NCI-H460 (cell line): ENCODE data around the gene CPTP. TPM values are rescaled to one million over a fixed set of nuclear protein-coding genes. Genes with fewer than 3 reads are reported as not detected.
"Not testable (repeated sequence)": the region's sequence is repeated elsewhere in the genome, so short reads cannot be mapped to it uniquely, and the experiment has no call there.

ENCODE experiments used
- DNase-seq: peaks from one replicate; pipeline ENCODE4 v3.0.0-alpha.2; 2016; ENCODE audit warnings: low read depth; ENCODE audit errors: extremely low read depth
- total RNA-seq: library from RNA; depleted of rRNA; stranded (reverse); fragments of >200 nt; shearing (Covaris generic); gene quantifications from 2 replicates; pipeline ENCODE4 v1.2.3, GENCODE V29; 2014

Gene CPTP
- total RNA-seq, 1 experiment from 2014 or later = 12.2 TPM

DNA sequence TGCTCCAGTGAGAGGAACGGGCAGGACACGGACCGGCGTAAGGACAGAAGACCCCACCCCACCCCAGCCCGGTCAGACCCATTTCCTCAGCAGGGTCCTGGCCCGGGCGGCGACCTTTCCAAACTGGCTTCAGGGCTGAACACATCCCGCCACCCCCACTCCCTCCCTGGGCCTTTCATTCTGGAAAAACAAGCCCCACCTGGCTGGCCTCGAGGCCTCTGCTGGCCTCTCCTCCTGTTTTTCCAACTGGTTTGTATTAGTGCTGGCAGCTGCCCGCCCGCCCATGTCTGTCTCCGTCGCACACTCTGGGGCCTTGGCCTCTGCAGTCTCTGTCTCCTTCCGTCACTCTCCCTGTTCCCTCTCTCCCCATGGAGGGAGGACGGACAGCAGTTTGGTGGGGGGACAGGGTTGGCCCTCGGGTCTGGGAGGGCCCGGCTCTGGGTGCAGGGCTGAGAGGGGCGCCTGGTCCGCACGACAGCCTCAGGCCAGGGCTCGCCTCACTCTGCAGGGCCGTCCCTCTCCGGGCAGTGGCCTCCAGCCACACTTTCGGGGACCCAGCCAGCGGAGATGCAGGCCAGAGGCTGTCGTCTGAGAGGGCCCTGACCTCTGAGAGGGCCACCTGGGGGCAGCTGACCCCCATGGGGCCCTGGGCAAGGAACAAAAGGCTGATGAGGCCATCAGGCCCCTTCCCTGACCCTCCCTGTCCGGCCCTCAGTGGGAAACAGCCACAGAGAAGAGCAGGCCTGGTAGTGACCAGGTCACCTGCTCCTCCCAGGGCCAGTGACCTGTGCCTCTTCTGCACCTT lies 35.3 kb downstream of the CPTP start:
- no peak for DNase-seq

DNA sequence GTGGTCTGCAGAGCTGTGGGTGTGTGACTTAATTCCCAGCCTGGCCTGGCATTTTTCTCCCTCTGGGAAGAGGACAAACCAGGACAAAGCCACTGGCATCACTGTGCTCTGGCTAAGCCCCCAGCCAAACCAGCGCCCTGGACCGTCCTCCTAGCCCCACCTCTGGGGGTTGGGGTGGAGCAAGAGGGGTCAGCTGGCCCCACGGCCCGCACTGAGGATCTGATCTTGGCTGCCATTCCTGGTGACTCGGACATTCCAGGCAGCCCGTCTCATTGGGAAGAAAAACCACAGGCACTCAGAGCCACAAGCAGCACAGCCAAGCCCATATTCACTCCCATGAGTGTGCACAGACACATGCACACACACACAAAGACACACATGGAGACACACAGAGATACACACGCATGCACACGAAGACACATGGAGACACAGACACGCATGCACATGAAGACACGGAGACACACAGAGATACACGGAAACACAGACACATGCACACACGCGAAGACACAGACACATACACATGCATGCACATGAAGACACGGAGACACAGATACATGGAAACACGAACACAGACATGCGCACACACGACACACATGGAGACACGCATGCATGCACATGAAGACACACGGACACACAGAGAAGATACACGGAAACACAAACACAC lies 36.0 kb downstream of the CPTP start:
- no peak for DNase-seq

DNA sequence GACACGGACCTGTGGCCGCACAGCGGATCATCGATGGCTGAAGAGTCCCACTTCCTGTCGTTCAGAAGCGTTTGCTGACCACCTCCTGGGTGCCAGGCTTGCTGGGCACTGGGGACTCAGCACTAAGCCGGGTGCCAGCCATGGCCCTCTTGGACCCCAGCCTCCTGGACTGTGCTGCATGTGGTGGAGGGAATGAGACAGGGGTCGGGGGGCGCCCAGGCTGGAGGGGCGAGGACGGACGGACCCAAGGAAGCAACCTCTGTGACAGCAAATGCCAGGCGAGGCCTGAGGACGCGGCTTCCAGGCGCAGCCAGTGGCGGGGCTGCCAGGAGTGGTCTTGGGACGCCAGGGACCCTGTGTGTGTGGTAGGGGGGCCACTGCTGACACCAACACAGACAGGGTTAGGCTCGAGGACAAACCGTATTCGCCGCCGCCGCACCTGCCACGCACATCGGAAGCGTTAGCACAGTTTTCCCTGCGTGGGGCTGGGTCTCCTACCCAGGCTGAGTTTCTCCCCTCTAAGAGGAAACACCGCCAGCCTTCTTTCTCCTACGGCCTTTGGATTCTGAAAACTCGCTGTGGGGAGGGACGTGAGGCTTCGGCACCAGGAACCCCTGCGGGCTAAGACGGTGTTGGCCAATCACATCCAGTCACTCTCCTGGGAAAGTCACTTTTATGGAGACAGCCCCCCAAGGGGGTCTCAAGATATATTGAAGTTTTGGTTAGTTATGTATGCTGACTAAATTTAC lies 36.8 kb downstream of the CPTP start:
- no peak for DNase-seq

DNA sequence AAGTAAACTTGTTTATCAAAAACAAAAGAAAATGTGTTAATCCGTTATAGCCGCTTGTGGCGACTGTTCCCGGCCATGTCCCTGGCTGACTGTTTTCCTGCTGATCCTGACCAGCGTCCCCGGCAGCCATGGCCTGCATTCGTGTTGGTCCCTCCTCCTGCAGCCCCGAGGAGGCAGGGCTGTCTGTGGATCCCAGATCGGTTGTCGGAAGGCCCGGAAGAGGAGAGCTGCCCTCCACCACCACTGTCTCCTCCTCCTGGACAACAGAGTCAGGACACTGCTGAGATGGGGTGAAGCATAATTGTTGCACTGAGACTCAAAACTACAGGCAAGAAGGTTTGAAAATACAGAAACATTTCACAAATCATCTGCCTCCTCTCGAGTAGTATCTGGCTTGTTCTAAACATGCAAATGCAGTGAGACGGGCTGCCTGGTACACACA lies 37.4 kb downstream of the CPTP start:
- DNase-seq = no peak

DNA sequence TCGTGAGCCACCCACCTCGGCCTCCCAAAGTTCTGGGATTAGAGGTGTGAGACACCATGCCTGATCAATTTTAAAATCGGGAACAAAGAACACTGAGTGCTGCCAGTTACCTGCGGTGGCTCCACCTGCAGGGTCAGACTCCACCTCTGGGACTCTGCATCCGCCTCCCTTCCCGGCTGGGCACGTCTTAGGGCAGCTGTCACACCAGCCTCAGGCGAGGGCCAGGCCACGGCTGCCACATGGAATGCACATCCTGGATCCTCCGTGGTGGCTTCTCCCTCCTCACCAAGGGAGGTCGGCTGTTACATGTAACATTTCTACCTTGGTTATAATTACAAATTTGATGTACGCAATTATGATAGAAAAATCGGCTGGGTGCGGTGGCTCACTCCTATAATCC lies 39.7 kb downstream of the CPTP start:
- no peak for DNase-seq

DNA sequence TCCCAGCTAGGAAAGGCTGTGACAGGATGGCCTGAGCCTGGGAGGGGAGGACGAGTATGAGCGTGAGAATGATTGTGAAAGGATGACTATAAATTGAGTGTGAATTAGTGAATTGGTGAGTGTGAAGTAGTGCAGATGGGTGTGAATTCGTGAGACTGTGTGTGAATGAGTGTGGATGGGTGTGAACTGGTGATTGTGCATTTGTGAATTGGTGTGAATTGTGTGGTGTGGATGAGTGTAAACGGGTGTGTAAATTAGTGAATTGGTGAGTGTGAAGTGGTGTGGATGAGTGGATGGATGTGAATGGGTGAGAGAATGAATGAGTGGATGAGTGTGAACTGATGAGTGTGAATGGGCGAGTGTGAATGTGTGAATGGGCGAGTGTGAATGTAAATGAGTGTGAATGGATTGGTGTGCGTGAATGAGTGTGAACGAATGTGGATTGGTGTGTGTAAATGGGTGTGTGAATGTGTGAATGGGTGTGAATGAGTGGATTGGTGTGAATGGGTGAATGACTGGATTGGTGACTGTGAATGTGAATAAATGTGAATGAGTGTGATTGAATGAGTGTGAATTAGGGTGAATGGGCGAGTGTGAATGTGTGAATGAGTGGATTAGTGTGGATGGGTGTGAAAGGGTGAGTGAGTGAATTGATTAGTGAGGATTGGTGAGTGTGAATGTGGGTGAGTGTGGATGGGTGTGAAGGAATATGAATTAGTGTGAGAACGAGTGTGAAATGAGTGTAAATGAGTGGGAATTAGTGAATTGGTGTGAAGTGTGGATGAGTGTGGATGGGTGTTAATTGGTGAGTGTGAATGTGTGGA lies 41.5 kb downstream of the CPTP start:
- no peak for DNase-seq

DNA sequence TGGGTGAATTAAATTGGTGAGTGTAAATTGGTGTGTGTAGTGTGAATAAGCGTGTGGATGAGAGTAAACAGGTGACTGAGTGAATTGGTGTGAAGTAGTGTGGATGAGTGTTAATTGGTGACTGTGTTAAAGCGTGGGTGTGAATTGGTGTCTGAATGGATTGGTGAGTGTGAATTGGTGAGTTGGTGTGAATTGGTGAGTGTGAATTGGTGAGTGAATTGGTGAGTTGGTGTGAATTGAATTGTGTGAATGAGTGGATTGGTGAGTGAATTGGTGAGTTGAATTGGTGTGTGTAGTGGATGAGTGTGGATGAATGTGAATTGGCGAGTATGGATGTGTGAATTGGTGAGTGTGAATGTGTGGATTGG lies 42.1 kb downstream of the CPTP start:
- no peak for DNase-seq

DNA sequence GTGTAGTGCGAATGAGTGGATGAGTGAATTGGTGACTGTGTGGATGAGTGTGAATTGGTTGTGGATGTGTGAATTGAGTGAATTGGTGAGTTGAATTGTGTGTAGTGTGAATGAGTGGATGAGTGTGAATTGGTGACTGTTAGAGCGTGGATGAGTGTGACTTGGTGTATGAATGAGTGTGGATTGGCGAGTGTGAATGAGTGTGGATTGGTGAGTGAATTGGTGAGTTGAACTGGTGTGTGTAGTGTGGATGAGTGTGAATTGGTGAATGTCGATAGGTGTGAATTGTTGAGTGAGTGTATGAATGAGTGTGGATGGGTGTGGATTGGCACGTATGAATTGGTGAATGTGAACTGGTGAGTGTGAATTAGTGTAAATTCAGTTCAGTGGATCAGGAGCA lies 42.7 kb downstream of the CPTP start:
- no peak for DNase-seq

DNA sequence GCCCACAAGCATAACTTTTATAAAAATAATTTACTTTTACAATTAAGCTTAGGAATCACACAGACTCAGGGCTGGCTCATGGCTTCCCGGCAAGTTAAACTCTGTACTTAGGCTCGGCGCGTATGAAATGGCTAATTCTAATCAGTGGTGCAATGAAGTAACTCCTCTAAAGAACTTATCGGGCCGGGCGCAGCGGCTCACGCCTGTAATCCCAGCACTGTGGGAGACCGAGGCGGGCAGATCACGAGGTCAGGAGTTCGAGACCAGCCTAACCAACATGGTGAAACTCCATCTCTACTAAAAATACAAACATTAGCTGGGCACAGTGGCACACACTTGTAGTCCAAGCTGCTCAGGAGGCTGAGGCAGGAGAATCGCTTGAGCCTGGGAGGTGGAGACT lies 45.5 kb downstream of the CPTP start:
- not testable (repeated sequence) for DNase-seq

DNA sequence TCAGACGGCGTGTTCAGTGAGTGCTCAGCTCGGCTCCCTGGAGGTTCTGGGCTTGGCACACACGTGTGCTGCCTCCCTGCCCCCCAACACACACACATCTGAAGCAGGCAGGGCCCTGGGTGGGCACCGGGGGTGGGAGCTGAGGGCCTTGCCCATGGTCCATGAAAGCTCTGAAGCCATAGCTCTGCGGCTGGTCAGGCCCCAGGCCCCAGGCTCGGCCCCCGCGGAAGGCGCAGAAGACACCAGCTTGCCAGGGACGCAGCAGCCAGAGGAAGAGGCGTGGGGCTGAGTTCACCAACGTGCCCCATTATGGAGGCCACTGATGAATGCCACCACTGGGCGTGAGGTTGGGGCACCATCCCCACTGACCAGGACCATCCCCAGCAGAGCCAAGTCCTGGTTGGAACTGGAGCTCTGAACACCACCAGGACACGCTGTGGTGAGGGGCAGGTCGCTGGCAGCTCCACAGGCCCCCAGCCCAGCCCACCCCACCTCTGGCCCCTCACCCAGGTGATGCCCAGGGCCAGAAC lies 46.2 kb downstream of the CPTP start:
- DNase-seq = no peak

DNA sequence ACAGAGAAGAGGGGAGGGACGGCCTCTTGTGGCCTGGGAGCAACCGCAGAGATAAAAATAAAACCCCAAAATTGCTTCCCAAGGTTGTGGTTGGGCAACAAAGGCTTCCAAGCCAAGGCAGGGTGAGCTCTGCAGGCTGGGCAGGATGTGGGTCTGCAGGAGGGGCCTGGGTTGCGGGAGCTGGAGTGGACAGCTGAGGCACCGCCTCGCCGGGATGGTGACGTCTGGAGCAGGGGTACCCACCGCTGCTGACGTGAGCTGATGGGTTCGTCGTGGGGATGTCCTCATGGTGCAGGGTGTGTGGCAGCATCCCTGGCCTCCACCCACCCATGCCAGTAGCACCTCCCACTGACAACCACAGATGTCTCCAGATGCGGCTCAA lies 46.8 kb downstream of the CPTP start:
- no peak for DNase-seq

DNA sequence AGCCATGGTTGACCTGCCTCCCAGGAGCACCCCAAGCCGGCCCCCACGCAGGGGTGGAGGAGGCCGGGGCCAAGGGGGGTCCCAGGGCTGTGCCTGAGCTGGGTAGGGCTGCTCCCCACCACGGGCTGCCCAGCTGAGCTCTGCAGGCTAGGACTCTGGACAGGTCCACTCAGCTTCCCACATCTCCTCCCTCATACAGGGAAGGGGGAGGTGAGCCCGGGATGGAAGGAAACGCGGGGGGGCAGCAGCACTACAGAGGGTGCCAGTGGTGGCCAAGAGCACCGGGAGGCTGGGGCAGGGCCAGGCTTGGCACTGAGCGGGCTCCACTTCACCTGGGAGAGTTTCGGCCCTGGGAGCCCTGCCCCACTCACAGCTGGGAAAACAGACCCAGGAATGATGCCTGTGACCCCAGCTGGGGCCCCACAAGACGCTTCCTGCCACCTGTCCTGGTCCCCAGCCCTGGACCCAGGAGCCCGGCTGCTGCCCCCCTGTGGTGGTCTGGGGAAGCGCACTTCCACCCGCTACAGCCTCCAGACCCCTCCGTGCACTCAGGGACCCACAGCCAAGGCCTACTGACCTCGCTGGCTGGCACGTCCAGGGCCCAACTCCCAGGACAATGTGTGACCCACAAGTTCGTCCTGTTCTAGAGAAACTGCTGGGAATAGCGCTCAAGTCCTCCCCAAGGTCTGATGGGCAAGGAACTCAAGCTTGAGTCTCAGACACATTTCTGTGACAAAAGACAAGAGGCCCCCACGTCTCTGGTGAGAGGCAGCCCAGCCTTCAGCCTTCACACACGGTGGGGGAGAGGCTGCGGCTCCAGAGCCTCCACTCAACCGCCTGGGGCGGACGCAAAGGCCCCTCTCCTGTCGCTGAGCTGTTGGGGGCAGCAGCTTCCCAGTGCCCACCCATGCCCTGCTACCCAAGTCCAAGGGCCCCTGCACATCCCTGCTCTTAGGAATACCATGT lies 47.4 kb downstream of the CPTP start:
- DNase-seq = peak; percentile 31

DNA sequence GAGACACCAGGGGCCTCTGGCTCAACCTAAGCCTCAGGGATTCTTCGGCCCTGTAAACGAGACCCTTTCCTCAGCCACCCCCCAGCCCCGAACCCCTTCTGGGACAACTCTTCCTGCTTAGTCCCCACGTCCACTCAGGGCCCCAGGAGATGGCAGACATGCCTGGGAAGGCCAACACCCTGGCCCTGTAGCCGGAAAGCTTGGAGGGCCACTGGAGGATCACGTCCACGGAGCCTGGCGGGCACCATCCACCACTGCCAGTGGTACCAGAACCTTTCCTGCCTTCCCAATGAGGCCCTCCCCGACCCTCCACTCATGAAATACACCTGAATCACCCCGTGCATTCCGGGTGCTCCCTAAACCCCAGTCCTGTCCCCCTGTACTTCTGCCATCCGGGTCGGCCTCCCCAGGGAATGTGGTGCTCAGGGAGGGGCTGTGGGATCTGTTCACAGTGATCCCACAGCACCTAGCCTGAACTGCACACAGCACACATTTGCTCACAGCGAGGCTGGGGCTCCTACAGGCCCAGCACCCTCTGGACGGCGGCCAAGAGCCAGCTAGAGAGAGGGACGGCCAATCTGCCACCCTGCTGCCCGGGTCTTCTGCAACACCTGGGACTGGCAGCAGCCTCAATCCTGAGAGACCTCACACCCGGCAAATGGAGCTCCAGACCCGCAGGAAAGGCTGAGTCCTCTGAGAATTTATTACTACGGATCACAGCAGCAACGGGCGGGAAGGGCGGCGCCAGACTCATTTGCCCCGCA lies 48.6 kb downstream of the CPTP start:
- no peak for DNase-seq

DNA sequence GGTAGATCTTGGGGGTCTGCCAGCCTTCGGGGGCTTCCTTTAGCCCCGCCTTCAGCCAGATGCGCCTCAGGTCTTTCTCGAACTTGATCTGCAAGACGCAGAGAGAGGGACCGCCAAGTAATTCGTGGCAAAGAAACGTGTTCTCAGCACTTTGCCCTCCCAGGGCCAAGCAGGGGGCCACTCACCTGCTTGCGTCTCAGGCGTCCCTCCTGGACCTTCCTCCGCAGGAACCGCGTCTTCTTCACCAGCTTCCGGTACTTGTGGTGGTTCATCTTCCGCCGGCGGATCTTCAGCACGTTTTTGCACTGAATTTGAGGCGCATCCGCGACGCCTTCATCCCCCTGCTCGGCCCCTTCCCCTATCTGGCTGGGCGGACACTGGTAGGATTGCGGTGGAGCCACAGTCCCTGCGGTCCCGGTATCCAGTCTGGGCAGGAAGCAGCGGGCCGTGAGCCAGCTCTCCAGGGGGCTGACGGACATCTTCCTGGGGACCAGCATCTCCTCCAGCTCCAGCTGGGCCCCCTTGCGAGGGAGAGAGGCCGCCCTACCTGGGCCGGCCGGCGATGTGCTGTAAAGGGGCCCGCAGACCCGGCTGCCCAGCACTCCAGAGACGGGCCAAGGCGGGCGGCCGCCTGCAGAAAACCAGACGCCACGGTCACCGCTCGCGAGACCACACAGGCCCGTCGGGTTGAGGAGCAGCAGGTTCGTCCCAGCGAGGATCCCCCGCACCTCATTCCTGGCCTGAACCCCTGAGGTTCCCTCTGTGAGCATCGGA lies 49.4 kb downstream of the CPTP start:
- DNase-seq = no peak

DNA sequence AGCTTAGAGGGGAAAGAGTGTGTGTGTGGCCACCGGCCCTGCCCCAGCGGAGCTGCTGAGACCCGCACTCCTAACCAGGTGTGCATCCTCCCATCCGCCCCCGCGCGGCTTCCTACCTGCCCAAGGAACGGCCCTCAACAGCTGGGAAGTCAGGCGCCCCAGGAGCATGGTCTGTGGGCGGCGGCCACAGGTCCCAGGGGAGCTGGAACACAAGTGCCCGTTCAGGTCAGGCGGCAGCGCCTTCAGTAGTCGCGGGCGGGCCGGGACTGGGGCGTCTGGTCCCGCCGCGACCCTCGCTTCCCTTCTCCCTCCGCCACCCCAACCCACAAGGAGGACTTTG lies 50.0 kb downstream of the CPTP start:
- DNase-seq = no peak

DNA sequence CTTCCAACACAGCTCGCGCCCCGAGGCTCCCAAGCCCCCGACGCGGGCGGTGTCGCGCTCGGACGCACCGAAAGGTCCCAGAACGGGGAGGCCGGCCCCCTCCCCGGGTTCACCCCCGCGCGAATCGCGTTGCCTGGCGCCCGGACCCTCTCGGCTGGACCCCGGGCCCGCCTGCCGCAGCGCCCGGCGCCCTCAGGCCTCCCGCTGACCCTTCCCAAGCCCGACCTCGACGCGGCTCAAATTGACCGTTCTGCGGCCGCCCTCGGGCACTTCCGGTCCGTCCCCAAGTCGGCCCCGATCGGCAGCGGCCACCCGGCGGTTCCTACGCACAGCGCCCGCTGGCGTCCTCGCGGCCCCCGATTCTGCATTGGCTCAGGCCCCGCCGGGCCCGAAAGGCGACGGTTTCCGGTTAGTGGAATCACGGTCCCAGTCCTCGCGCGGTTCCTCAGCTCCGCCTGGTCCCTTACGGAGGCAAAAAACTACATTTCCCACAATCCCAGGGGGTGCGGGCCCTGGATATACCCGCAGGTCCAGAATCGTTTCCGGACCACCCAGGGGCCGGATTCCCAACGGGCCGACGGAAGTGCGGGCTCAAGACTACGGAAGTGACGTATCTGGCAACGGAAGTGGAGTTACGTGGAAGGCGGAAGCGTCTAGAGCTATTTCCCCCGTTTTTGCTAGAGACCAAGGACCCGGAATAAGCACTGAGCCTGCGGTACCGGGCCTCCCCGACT lies 50.5 kb downstream of the CPTP start, which contains the start of gene AURKAIP1:
Gene AURKAIP1 (minus strand): TSS at position 279 of the 734 bp plus-strand sequence. CDS start 451 bp downstream, outside the sequence.
- peak; percentile 98 for DNase-seq

DNA sequence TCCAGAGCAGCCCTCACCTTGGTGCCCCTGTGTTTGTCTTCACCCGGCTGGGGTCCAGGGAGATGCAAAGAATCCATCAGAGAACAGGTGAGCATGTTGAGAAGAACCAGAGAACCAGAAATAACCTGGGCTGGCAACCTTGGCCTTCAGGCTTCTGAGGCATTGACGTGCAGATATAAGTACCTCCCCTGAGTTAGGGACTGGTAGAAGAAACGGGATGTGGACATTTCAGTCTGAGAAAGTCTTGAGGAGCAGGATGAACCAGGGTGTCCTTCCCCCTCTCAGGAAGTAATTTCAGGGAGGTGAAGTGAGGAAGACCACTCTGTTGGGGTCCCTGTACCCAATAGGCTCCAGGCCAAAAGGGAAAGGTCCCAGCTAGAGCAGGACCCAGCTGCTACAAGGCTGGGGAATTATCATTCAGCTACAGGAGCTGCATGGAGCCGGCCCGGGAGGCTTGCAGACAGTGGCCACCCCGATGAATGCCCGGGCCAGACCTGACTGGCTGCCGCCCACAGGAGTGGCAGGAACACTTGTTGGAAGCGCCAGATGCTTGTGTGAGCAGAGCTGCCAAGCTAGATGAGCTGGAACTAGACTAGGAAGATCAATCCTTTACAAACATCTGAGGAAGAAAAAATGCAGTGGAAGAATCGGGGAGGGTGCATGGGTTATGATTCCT lies 52.1 kb downstream of the CPTP start:
- no peak for DNase-seq
